Neural cell (in vitro differentiated cells): ENCODE measurements around the gene GPSM3.

ENCODE experiments used
- CTCF ChIP-seq: fragments of 450-650 bp; IDR thresholded peaks from 2 replicates; pipeline ENCODE4 v1.5.1; 2014; ENCODE audit warnings: antibody characterized with exemption, mild to moderate bottlenecking, moderate library complexity; ENCODE audit not compliant: poor library complexity, severe bottlenecking
- EP300 ChIP-seq: fragments of 450-650 bp; conservative IDR thresholded peaks from 2 replicates; pipeline ENCODE4 v1.6.1; 2014; ENCODE audit warnings: antibody characterized with exemption, mild to moderate bottlenecking, moderate library complexity; ENCODE audit not compliant: poor library complexity, severe bottlenecking
- EZH2 ChIP-seq: fragments of 200-600, 300-800 bp; shearing (Covaris generic), sonication (generic); IDR thresholded peaks from 2 replicates; pipeline ENCODE4 v1.6.1; 2014; ENCODE audit warnings: antibody characterized with exemption, low read length, borderline replicate concordance, mild to moderate bottlenecking; ENCODE audit not compliant: insufficient read depth, poor library complexity, severe bottlenecking
- MXI1 ChIP-seq: fragments of 450-650 bp; conservative IDR thresholded peaks from 2 replicates; pipeline ENCODE4 v1.6.1; 2014; ENCODE audit warnings: antibody characterized with exemption, mild to moderate bottlenecking; ENCODE audit not compliant: poor library complexity, severe bottlenecking
- POLR2AphosphoS5 ChIP-seq: IDR thresholded peaks from 2 replicates; pipeline ENCODE4 v1.6.1; 2012
- RAD21 ChIP-seq: fragments of 450-650 bp; conservative IDR thresholded peaks from 2 replicates; pipeline ENCODE4 v1.6.1; 2014; ENCODE audit warnings: antibody characterized with exemption, mild to moderate bottlenecking, moderate library complexity
- REST ChIP-seq: IDR thresholded peaks from 2 replicates; pipeline ENCODE4 v1.6.1; 2012; ENCODE audit warnings: borderline replicate concordance
- SMC3 ChIP-seq: fragments of 450-650 bp; conservative IDR thresholded peaks from 2 replicates; pipeline ENCODE4 v1.6.1; 2014; ENCODE audit warnings: antibody characterized with exemption, mild to moderate bottlenecking, moderate library complexity; ENCODE audit not compliant: poor library complexity
- TAF1 ChIP-seq: IDR thresholded peaks from 2 replicates; pipeline ENCODE4 v1.6.1; 2012; ENCODE audit warnings: low read depth

GRCh38 chr6:32179766-32180405 lies 12.6 kb downstream of the GPSM3 start:
- TF ChIP-seq RAD21 = no peak
- no peak for TF ChIP-seq POLR2AphosphoS5
- TF ChIP-seq CTCF = no peak
- TF ChIP-seq MXI1 = no peak
- TF ChIP-seq REST = no peak
- TF ChIP-seq EP300 = no peak
- no peak for TF ChIP-seq TAF1
- TF ChIP-seq EZH2 = no peak
- no peak for TF ChIP-seq SMC3
